ENCODE data around the gene NFKBIZ.

DNA sequence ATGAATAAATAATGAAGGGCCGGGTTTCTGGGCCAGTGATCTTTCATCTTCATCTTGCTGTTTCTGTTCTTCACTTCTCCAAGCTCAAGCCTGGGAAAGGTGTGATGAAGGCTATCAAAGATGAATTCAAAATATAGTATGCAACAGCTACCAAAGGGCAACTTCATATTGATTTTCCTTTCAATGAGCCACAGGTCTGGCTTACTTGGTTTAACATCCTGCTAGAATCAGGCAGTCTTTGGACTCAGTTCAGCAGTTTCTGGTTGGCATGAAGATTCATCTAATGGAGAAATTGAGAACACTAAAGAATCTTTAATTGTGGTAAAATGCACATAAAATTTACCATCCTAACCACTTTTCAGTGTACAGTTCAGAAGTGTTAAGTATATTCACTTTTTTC lies 43.3 kb downstream of the NFKBIZ start:
- TF ChIP-seq TAF1 (IDR thresholded peaks at IDR 0.05; ENCODE audit: low read depth, low read length) (no peak), POLR2A (IDR thresholded peaks at IDR 0.05; ENCODE audit: low read depth, low read length) (no peak), POLR2AphosphoS5 (IDR thresholded peaks at IDR 0.05; ENCODE audit: low read depth, low read length) (no peak), POU2F2 (IDR thresholded peaks at IDR 0.05; ENCODE audit: low read depth, low read length) (no peak), SPI1 (IDR thresholded peaks at IDR 0.05; ENCODE audit: low read depth, low read length) (no peak)
